IMR-90 (cell line): ENCODE data around the gene RBP4. TPM values are rescaled to one million over a fixed set of nuclear protein-coding genes. Genes with fewer than 3 reads are reported as not detected.

Experiments
- ATAC-seq: fragments of 200-7000 bp; cut with Tn5 transposase; 2 replicates; pipeline ENCODE4 v1.9.1; 2020; ENCODE audit warnings: low read depth, mild to moderate bottlenecking, moderate library complexity
- BruUV-seq: library from RNA; stranded (reverse); fragments of 400-500 nt; replicated peaks from 2 replicates; lab custom pipeline; 2021; lab: Mats Ljungman, UMichigan
- CTCF ChIA-PET: fragments of 300-600 bp; formaldehyde crosslinking; extraction: SDS; loops from one replicate; lab custom pipeline; 2021; ENCODE audit warnings: antibody characterized with exemption; lab: Yijun Ruan, JAX
- POLR2A ChIA-PET: fragments of 300-600 bp; sonication (Branson Sonifier 250); formaldehyde crosslinking; loops from one replicate; lab custom pipeline; 2022; ENCODE audit warnings: antibody characterized with exemption; ENCODE audit not compliant: unreplicated experiment; lab: Charles Lee
- DNase-seq: peaks from one replicate; pipeline ENCODE4 v3.0.0; 2013
- H2AFZ ChIP-seq: replicated peaks from 2 replicates; pipeline ENCODE3; 2013; ENCODE audit warnings: low read length, mild to moderate bottlenecking; ENCODE audit not compliant: poor library complexity
- H2AK5ac ChIP-seq: 2 replicates; pipeline ENCODE4 v1.6.1; 2013; ENCODE audit warnings: low read depth, low read length, inconsistent platforms
- H2AK9ac ChIP-seq: replicated peaks from 2 replicates; pipeline ENCODE3; 2013; ENCODE audit warnings: mild to moderate bottlenecking, low read depth, low read length, moderate library complexity; ENCODE audit not compliant: poor library complexity
- H2BK120ac ChIP-seq: 2 replicates; pipeline ENCODE4 v1.6.1; 2013; ENCODE audit warnings: low read depth, low read length, inconsistent platforms
- H2BK15ac ChIP-seq: 3 replicates; pipeline ENCODE4 v1.6.1; 2013; ENCODE audit warnings: low read depth, low read length, inconsistent platforms
- H2BK20ac ChIP-seq: 2 replicates; pipeline ENCODE4 v1.6.1; 2013; ENCODE audit warnings: low read depth, mild to moderate bottlenecking, inconsistent platforms, low read length, moderate library complexity
- H2BK5ac ChIP-seq: 2 replicates; pipeline ENCODE4 v1.6.1; 2013; ENCODE audit warnings: mild to moderate bottlenecking, low read depth, low read length, inconsistent platforms; ENCODE audit not compliant: poor library complexity, severe bottlenecking
- H3K14ac ChIP-seq: replicated peaks from 2 replicates; pipeline ENCODE4 v1.6.1; 2013; ENCODE audit warnings: low read depth, low read length, inconsistent platforms
- H3K18ac ChIP-seq: 2 replicates; pipeline ENCODE4 v1.6.1; 2013; ENCODE audit warnings: low read depth, low read length, control low read depth
- H3K23ac ChIP-seq: 2 replicates; pipeline ENCODE4 v1.6.1; 2013; ENCODE audit warnings: low read depth, low read length, inconsistent platforms
- H3K27ac ChIP-seq: 2 replicates; pipeline ENCODE4 v1.5.1; 2013; ENCODE audit warnings: mild to moderate bottlenecking, control low read depth, low read length; ENCODE audit not compliant: insufficient read depth
- H3K27me3 ChIP-seq: 2 replicates; pipeline ENCODE4 v1.6.1; 2013; ENCODE audit warnings: low read length; ENCODE audit not compliant: control insufficient read depth, insufficient read depth
- H3K36me3 ChIP-seq: 2 replicates; pipeline ENCODE4 v1.6.1; 2013; ENCODE audit warnings: low read length, mixed read lengths; ENCODE audit not compliant: control insufficient read depth, insufficient read depth
- H3K4ac ChIP-seq: 2 replicates; pipeline ENCODE4 v1.6.1; 2013; ENCODE audit warnings: low read depth, low read length, inconsistent platforms
- H3K4me1 ChIP-seq: 2 replicates; pipeline ENCODE4 v1.6.1; 2013; ENCODE audit warnings: low read length, mixed read lengths; ENCODE audit not compliant: control insufficient read depth, insufficient read depth
- H3K4me2 ChIP-seq: 2 replicates; pipeline ENCODE4 v1.6.1; 2013; ENCODE audit warnings: low read depth, mild to moderate bottlenecking, control low read depth, low read length, moderate library complexity
- H3K4me3 ChIP-seq: 2 replicates; pipeline ENCODE4 v1.5.1; 2013; ENCODE audit warnings: low read depth, mild to moderate bottlenecking, control low read depth, low read length, moderate library complexity; ENCODE audit not compliant: insufficient read depth
- H3K56ac ChIP-seq: 2 replicates; pipeline ENCODE4 v1.6.1; 2013; ENCODE audit warnings: low read length, inconsistent platforms; ENCODE audit not compliant: insufficient read depth; ENCODE audit errors: extremely low read depth
- H3K79me1 ChIP-seq, 2 experiments: 2 replicates each; pipeline ENCODE4 v1.6.1; 2013; ENCODE audit warnings: low read length in 2 of 2, inconsistent platforms in 1 of 2, low read depth in 1 of 2
- H3K9ac ChIP-seq: 2 replicates; pipeline ENCODE4 v1.6.1; 2013; ENCODE audit warnings: low read depth, low read length, control low read depth
- H3K9me1 ChIP-seq: 2 replicates; pipeline ENCODE4 v1.6.1; 2013; ENCODE audit warnings: low read length, inconsistent platforms; ENCODE audit not compliant: insufficient read depth
- H3K9me3 ChIP-seq: 2 replicates; pipeline ENCODE4 v1.6.1; 2013; ENCODE audit warnings: low read length; ENCODE audit not compliant: control insufficient read depth, insufficient read depth
- H4K20me1 ChIP-seq: 2 replicates; pipeline ENCODE4 v1.6.1; 2013; ENCODE audit warnings: low read length, inconsistent platforms; ENCODE audit not compliant: insufficient read depth
- H4K5ac ChIP-seq: 2 replicates; pipeline ENCODE4 v1.6.1; 2013; ENCODE audit warnings: mild to moderate bottlenecking, low read depth, low read length, control low read depth
- H4K8ac ChIP-seq, 2 experiments: 2 replicates each; pipeline ENCODE4 v1.6.1; 2013; ENCODE audit warnings: low read depth in 2 of 2, low read length in 2 of 2, control low read depth in 1 of 2, inconsistent platforms in 1 of 2
- H4K91ac ChIP-seq: 2 replicates; pipeline ENCODE4 v1.6.1; 2013; ENCODE audit warnings: low read depth, low read length, inconsistent platforms; ENCODE audit not compliant: insufficient read depth
- CEBPB ChIP-seq: IDR thresholded peaks from 2 replicates; pipeline ENCODE4 v1.6.1; 2012; ENCODE audit warnings: low read depth, low read length, improper control_type of control experiment
- FOS ChIP-seq: fragments of 150-350 bp; IDR thresholded peaks from 2 replicates; pipeline ENCODE4 v1.6.1; 2016; ENCODE audit warnings: low read depth, low read length
- MAZ ChIP-seq: IDR thresholded peaks from 2 replicates; pipeline ENCODE4 v1.6.1; 2012; ENCODE audit warnings: low read depth, mild to moderate bottlenecking, low read length, improper control_type of control experiment, moderate library complexity, borderline replicate concordance
- NFE2L2 ChIP-seq: fragments of 150-350 bp; IDR thresholded peaks from 2 replicates; pipeline ENCODE4 v1.6.1; 2016; ENCODE audit warnings: low read depth, mild to moderate bottlenecking, low read length
- RFX5 ChIP-seq: IDR thresholded peaks from 2 replicates; pipeline ENCODE4 v1.8.0; 2012; ENCODE audit warnings: low read depth, mild to moderate bottlenecking, low read length, moderate library complexity
- WGBS, 2 experiments: methylation state at CpG; one replicate each; pipeline versions ENCODE4 v1.1.5 to v1.1.7; 2013; ENCODE audit warnings: missing lambda C conversion rate in 2 of 2; ENCODE audit not compliant: insufficient read length in 1 of 2; ENCODE audit errors: extremely low coverage in 2 of 2; 5-methylcytosine and 5-hydroxymethylcytosine counted together
- dilution Hi-C: fragments of 300-500 bp; cut with HindIII; formaldehyde crosslinking; loops from one replicate; pipeline ENCODE4 v1.14.3; 2018; ENCODE audit warnings: low sequenced_read_pairs; ENCODE audit not compliant: unreplicated experiment
- in situ Hi-C: fragments of 300-500 bp; cut with MboI; formaldehyde crosslinking; loops from 3 replicates; pipeline ENCODE4 v1.14.3; 2019; ENCODE audit warnings: low sequenced_read_pairs, inconsistent platforms, mixed read lengths
- intact Hi-C: fragments of 100-400 bp; cut with micrococcal nuclease; formaldehyde crosslinking; loops from 2 replicates; pipeline ENCODE4 v1.10.0; 2022
- polyA plus RNA-seq, 3 experiments: library from polyadenylated mRNA; depleted of rRNA; stranded (reverse); fragments of >200 nt; gene quantifications; 2 replicates each; pipeline ENCODE4 v1.2.3, GENCODE V29; 2012; ENCODE audit warnings: low replicate concordance in 1 of 3
- total RNA-seq: library from RNA; depleted of rRNA; stranded (reverse); fragments of >200 nt; gene quantifications from 2 replicates; pipeline ENCODE4 v1.2.3, GENCODE V29; 2012
- TF ChIP-seq, protein P1 (sequence below): fragments of 150-350 bp; IDR thresholded peaks from 2 replicates; pipeline ENCODE4 v1.6.1; 2017; ENCODE audit warnings: mild to moderate bottlenecking, antibody characterized with exemption, low read length, low read depth

Gene RBP4
- total and polyA plus RNA-seq, 2 of the 4 experiments (the other 2 are of a cell fraction), result not detected

DNA sequence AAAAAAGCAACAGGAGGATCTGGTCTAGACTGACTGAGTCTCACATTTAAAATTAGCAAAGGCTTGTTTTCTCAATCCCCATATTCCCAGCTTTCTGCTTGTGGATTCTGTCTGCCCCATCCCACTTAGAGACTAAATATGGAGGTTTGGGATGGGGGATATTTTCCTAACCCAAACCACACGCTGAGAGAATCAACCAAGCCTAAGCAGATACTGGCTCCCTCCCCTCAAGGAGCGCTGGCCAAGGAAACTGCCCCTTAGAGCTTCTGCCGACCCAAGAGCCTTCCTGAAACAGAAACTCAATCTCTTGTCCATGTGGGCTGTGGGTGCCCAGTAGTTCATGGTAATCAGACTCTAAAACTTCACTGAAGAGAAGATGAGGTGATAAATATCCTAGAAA, 30.7 kb downstream of the RBP4 start:
- Histone ChIP-seq H3K27me3 (peaks cover 72% of the 10 kb centered on the region), H4K8ac (no peak overlapping the region), H3K4ac (no peak overlapping the region), H3K79me1 (no peaks in the 10 kb centered on the region), H3K23ac (no peak overlapping the region), H3K56ac (no peak overlapping the region), H4K91ac (no peak overlapping the region), H3K4me2 (no peak overlapping the region), H3K27ac (no peak overlapping the region), H3K9me1 (no peaks in the 10 kb centered on the region), H3K14ac (no peak overlapping the region), H3K36me3 (no peaks in the 10 kb centered on the region), H2BK15ac (no peak overlapping the region), H3K4me1 (no peaks in the 10 kb centered on the region), H4K5ac (no peak overlapping the region), H3K9me3 (no peaks in the 10 kb centered on the region), H2BK120ac (no peak overlapping the region), H3K18ac (no peak overlapping the region), H3K9ac (no peak overlapping the region), H2AK5ac (no peak overlapping the region), H2AK9ac (no peak overlapping the region), H4K20me1 (no peaks in the 10 kb centered on the region), H3K4me3 (no peak overlapping the region), H2BK20ac (no peak overlapping the region), H2BK5ac (no peak overlapping the region), H2AFZ (no peak overlapping the region)
- dilution Hi-C loops (no loop called here), in situ Hi-C loops (no loop called here), intact Hi-C loops (no loop called here)
- ATAC-seq (no peak), DNase-seq (no peak)
- no TSS peak for BruUV-seq
- ChIA-PET POLR2A (no interaction called here), CTCF (interaction anchor here (1.0 kb wide), 1 partner anchor 15 kb away, joined by 3 read pairs; no protein-coding TSS in a partner anchor)
- no CpG with 5 or more reads among the region's 3 CpGs for WGBS, 2 experiments
- TF ChIP-seq FOS (no peak), CEBPB (no peak), NFE2L2 (no peak), RFX5 (no peak), MAZ (no peak)
- TF ChIP-seq, protein P1, sequence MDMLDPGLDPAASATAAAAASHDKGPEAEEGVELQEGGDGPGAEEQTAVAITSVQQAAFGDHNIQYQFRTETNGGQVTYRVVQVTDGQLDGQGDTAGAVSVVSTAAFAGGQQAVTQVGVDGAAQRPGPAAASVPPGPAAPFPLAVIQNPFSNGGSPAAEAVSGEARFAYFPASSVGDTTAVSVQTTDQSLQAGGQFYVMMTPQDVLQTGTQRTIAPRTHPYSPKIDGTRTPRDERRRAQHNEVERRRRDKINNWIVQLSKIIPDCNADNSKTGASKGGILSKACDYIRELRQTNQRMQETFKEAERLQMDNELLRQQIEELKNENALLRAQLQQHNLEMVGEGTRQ, result no peak
